ENCODE measurements around the gene KPNB1. TPM values are rescaled to one million over a fixed set of nuclear protein-coding genes. Genes with fewer than 3 reads are reported as not detected.

Gene KPNB1
- polyA plus RNA-seq, 3 donors, result 5.8 to 83.3 (median 13.2) TPM

GRCh38 chr17:47720196-47720595 lies 70.5 kb downstream of the KPNB1 start:
- H4K20me1 ChIP-seq (ENCODE audit: insufficient read depth, low read length), result no peaks in the 10 kb centered on the region
- 87% methylated on average over 6 of the region's 11 CpGs for WGBS (ENCODE audit: insufficient coverage)
- peaks cover 23 to 56% of the 10 kb centered on the region in 2 donors for H3K27me3 ChIP-seq (ENCODE audit: control insufficient read depth in 2 of 2, insufficient read depth in 2 of 2, low read length in 2 of 2)
- Mint-ChIP-seq H3K4me3 (peak overlapping the region in 1 of 2 donors; percentile 51), H3K4me1 (peaks cover 22% of the 10 kb centered on the region), H3K27me3 (ENCODE audit: low read depth in 3 of 3) (peaks cover 61 to 70% (median 62%) of the 10 kb centered on the region in 3 donors), H3K36me3 (no peaks in the 10 kb centered on the region), H3K27ac (no peak overlapping the region), H3K9me3 (peaks cover 0 to 5% (median 0%) of the 10 kb centered on the region in 7 donors)
- H3K79me2 ChIP-seq (ENCODE audit: insufficient read depth, low read length), result no peaks in the 10 kb centered on the region
- H2AFZ ChIP-seq (ENCODE audit: insufficient read depth, low read depth, low read length, poor library complexity, severe bottlenecking), result no peak overlapping the region
- H3K27ac ChIP-seq (ENCODE audit: low read depth in 1 of 2, low read length in 2 of 2), result no peak overlapping the region
- H3K4me2 ChIP-seq (replicated peaks; ENCODE audit: extremely low read depth, low read length, poor library complexity, severe bottlenecking), result no peak overlapping the region
- TF ChIP-seq, protein P1, sequence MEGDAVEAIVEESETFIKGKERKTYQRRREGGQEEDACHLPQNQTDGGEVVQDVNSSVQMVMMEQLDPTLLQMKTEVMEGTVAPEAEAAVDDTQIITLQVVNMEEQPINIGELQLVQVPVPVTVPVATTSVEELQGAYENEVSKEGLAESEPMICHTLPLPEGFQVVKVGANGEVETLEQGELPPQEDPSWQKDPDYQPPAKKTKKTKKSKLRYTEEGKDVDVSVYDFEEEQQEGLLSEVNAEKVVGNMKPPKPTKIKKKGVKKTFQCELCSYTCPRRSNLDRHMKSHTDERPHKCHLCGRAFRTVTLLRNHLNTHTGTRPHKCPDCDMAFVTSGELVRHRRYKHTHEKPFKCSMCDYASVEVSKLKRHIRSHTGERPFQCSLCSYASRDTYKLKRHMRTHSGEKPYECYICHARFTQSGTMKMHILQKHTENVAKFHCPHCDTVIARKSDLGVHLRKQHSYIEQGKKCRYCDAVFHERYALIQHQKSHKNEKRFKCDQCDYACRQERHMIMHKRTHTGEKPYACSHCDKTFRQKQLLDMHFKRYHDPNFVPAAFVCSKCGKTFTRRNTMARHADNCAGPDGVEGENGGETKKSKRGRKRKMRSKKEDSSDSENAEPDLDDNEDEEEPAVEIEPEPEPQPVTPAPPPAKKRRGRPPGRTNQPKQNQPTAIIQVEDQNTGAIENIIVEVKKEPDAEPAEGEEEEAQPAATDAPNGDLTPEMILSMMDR (IDR thresholded peaks at IDR 0.05), result no peak
- no peak overlapping the region for H3K9ac ChIP-seq (ENCODE audit: insufficient read depth, low read length, poor library complexity, severe bottlenecking)
- DNase-seq, result no peak
- no peaks in the 10 kb centered on the region for H3K36me3 ChIP-seq (replicated peaks in 1 of 2; ENCODE audit: control insufficient read depth in 1 of 2, insufficient read depth in 2 of 2, low read length in 2 of 2)
- H3K4me3 ChIP-seq (replicated peaks in 1 of 3; ENCODE audit: low read depth in 2 of 3, low read length in 3 of 3), result no peak overlapping the region
- peaks cover 5 to 8% of the 10 kb centered on the region in 2 donors for H3K4me1 ChIP-seq (ENCODE audit: control insufficient read depth in 1 of 2, insufficient read depth in 2 of 2, low read length in 2 of 2)
- intact Hi-C loops (cut with micrococcal nuclease), result no loop called here
- no peaks in the 10 kb centered on the region for H3K9me3 ChIP-seq (replicated peaks in 1 of 2; ENCODE audit: control insufficient read depth in 1 of 2, insufficient read depth in 1 of 2, low read length in 2 of 2)

- no peak overlapping the region for H2AFZ ChIP-seq (ENCODE audit: insufficient read depth, low read depth, low read length, poor library complexity, severe bottlenecking)
These were observed 71.2 kb downstream of the KPNB1 start for GRCh38 chr17:47720754-47721533.

More at GRCh38 chr17:47720754-47721533, 71.2 kb downstream of the KPNB1 start:
- H3K27me3 Mint-ChIP-seq (ENCODE audit: low read depth in 3 of 3), result peaks cover 60 to 74% (median 61%) of the 10 kb centered on the region in 3 donors
- 53% methylated on average over 16 of the region's 36 CpGs for WGBS (ENCODE audit: insufficient coverage)
- H4K20me1 ChIP-seq (ENCODE audit: insufficient read depth, low read length), result no peaks in the 10 kb centered on the region
- TF ChIP-seq, protein P1 (IDR thresholded peaks at IDR 0.05), result no peak
- H3K4me1 ChIP-seq (ENCODE audit: control insufficient read depth in 1 of 2, insufficient read depth in 2 of 2, low read length in 2 of 2), result peaks cover 5 to 8% of the 10 kb centered on the region in 2 donors
- H3K9ac ChIP-seq (ENCODE audit: insufficient read depth, low read length, poor library complexity, severe bottlenecking), result no peak overlapping the region
- no peak overlapping the region for H3K4me3 ChIP-seq (replicated peaks in 1 of 3; ENCODE audit: low read depth in 2 of 3, low read length in 3 of 3)
- H3K27ac ChIP-seq (ENCODE audit: low read depth in 1 of 2, low read length in 2 of 2), result no peak overlapping the region
- H3K4me1 Mint-ChIP-seq, result peaks cover 22% of the 10 kb centered on the region
- H3K4me3 Mint-ChIP-seq, result peak overlapping the region in 1 of 2 donors; percentile 51
- H3K27me3 ChIP-seq (ENCODE audit: control insufficient read depth in 2 of 2, insufficient read depth in 2 of 2, low read length in 2 of 2), result peaks cover 23 to 56% of the 10 kb centered on the region in 2 donors
- H3K36me3 ChIP-seq (replicated peaks in 1 of 2; ENCODE audit: control insufficient read depth in 1 of 2, insufficient read depth in 2 of 2, low read length in 2 of 2), result no peaks in the 10 kb centered on the region
- H3K36me3 Mint-ChIP-seq, result no peaks in the 10 kb centered on the region
- intact Hi-C loops (cut with micrococcal nuclease), result no loop called here
- peaks cover 0 to 5% (median 0%) of the 10 kb centered on the region in 7 donors for H3K9me3 Mint-ChIP-seq
- H3K27ac Mint-ChIP-seq, result no peak overlapping the region
- peak in 1 of 3 donors; percentile 47 for DNase-seq
- no peaks in the 10 kb centered on the region for H3K79me2 ChIP-seq (ENCODE audit: insufficient read depth, low read length)
- H3K4me2 ChIP-seq (replicated peaks; ENCODE audit: extremely low read depth, low read length, poor library complexity, severe bottlenecking), result no peak overlapping the region
- H3K9me3 ChIP-seq (replicated peaks in 1 of 2; ENCODE audit: control insufficient read depth in 1 of 2, insufficient read depth in 1 of 2, low read length in 2 of 2), result no peaks in the 10 kb centered on the region

Measured in CD14-positive monocyte (primary cell).